ENCODE results near the gene IL17C. TPM values are rescaled to one million over a fixed set of nuclear protein-coding genes. Genes with fewer than 3 reads are reported as not detected.

The IL17C gene
- total and polyA plus RNA-seq, 4 donors, result not detected

GRCh38 chr16:88589441-88589840 is 48.9 kb upstream of the IL17C start:
- no peaks in the 10 kb centered on the region for H3K27me3 ChIP-seq (ENCODE audit: control insufficient read depth in 4 of 4, insufficient read depth in 4 of 4, low read length in 3 of 4)
- DNase-seq (ENCODE audit: low spot score), result no peak
- H3K27ac ChIP-seq (ENCODE audit: low read depth in 1 of 2, low read length in 2 of 2), result no peak overlapping the region
- 91% methylated on average over 11 of the region's 11 CpGs for WGBS
- H3K9ac ChIP-seq (ENCODE audit: low read depth in 1 of 2, low read length in 2 of 2), result no peak overlapping the region
- peaks cover 12 to 48% (median 22%) of the 10 kb centered on the region in 4 donors for H3K36me3 ChIP-seq (ENCODE audit: control insufficient read depth in 4 of 4, insufficient read depth in 3 of 4, low read depth in 1 of 4, low read length in 3 of 4)
- H3K9me3 ChIP-seq (ENCODE audit: control insufficient read depth in 4 of 4, low read length in 3 of 4), result no peaks in the 10 kb centered on the region
- no peaks in the 10 kb centered on the region for H3K4me1 ChIP-seq (ENCODE audit: control insufficient read depth in 4 of 4, insufficient read depth in 4 of 4, low read length in 3 of 4)
- TF ChIP-seq FOXA1 (IDR thresholded peaks at IDR 0.05), result no peak
- no peak overlapping the region for H3K4me3 ChIP-seq (ENCODE audit: low read depth in 1 of 3, low read length in 3 of 3)

GRCh38 chr16:88591577-88592021 is 46.8 kb upstream of the IL17C start:
- WGBS, result 83% methylated on average over 10 of the region's 10 CpGs
- H3K4me3 ChIP-seq (ENCODE audit: low read depth in 1 of 3, low read length in 3 of 3), result no peak overlapping the region
- peaks cover 12 to 41% (median 23%) of the 10 kb centered on the region in 4 donors for H3K36me3 ChIP-seq (ENCODE audit: control insufficient read depth in 4 of 4, insufficient read depth in 3 of 4, low read depth in 1 of 4, low read length in 3 of 4)
- DNase-seq (ENCODE audit: low spot score), result no peak
- TF ChIP-seq ATF3 (IDR thresholded peaks at IDR 0.05), result no peak
- no peak for TF ChIP-seq GABPA (IDR thresholded peaks at IDR 0.05 in 1 of 2, conservative IDR thresholded peaks at IDR 0.05 in 1 of 2)
- TF ChIP-seq CTCF (IDR thresholded peaks at IDR 0.05; ENCODE audit: low read depth, low read length, missing input control), result no peak
- TF ChIP-seq MAX (IDR thresholded peaks at IDR 0.05), result no peak
- no peak for TF ChIP-seq TAF1 (conservative IDR thresholded peaks at IDR 0.05)
- no peak for TF ChIP-seq SP1 (IDR thresholded peaks at IDR 0.05)
- no peak for TF ChIP-seq HNF4A (conservative IDR thresholded peaks at IDR 0.05)
- no peak for TF ChIP-seq REST (IDR thresholded peaks at IDR 0.05)
- no peak for TF ChIP-seq FOXA2 (IDR thresholded peaks at IDR 0.05)
- TF ChIP-seq RXRA (IDR thresholded peaks at IDR 0.05), result no peak
- TF ChIP-seq RAD21 (IDR thresholded peaks at IDR 0.05), result no peak
- TF ChIP-seq JUND (IDR thresholded peaks at IDR 0.05), result no peak
- TF ChIP-seq YY1 (IDR thresholded peaks at IDR 0.05), result no peak
- TF ChIP-seq ZBTB33 (IDR thresholded peaks at IDR 0.05), result no peak
- TF ChIP-seq NR2F2 (IDR thresholded peaks at IDR 0.05), result no peak
- no peak for TF ChIP-seq HNF4G (IDR thresholded peaks at IDR 0.05)
- no peaks in the 10 kb centered on the region for H3K4me1 ChIP-seq (ENCODE audit: control insufficient read depth in 4 of 4, insufficient read depth in 4 of 4, low read length in 3 of 4)
- no peak overlapping the region for H3K27ac ChIP-seq (ENCODE audit: low read depth in 1 of 2, low read length in 2 of 2)
- no peaks in the 10 kb centered on the region for H3K27me3 ChIP-seq (ENCODE audit: control insufficient read depth in 4 of 4, insufficient read depth in 4 of 4, low read length in 3 of 4)
- H3K9me3 ChIP-seq (ENCODE audit: control insufficient read depth in 4 of 4, low read length in 3 of 4), result no peaks in the 10 kb centered on the region
- H3K9ac ChIP-seq (ENCODE audit: low read depth in 1 of 2, low read length in 2 of 2), result no peak overlapping the region
